ENCODE measurements around the gene PYGL.
"Not testable (repeated sequence)": the region's sequence is repeated elsewhere in the genome, so short reads cannot be mapped to it uniquely, and the experiment has no call there.

PYGL gene

DNA sequence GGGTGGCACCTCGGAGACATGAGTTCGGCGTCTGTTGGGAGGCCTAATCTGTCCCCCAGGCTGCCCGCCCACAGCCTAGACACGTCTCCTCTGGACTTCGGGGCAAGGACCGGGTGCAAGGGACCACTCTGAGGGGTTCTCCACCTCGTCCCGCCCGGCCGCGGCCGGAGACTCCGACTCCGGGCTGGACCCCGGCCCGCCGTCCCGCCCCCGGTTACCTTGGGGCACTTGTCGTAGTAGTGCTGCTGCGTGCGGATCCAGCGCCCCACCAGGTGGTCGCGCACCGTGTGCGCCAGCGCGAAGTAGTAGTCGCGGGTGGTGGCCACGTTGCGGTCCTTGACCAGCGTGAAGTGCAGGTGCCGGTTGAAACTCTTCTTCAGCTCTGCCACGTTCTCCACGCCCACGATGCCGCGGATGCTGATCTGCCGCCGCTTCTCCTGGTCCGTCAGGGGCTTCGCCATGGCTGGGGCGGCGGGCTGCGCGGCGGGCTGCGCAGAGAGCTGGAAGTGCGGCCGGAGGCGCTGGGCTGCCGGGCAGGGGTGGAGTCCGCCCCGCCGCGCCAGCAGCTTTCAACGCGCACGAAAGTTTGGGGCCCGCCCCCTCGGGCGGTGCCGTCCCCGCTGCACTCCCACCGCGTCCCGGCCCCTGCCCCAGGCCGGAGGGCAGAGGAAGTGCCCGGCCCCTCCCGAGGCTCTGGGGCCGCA, at the start of gene PYGL:
Gene PYGL, minus strand, starts transcription at position 541 of the 704 bp plus-strand sequence. Its CDS starts 80 bp downstream, at position 461.
- peak; percentile 74 for DNase-seq

DNA sequence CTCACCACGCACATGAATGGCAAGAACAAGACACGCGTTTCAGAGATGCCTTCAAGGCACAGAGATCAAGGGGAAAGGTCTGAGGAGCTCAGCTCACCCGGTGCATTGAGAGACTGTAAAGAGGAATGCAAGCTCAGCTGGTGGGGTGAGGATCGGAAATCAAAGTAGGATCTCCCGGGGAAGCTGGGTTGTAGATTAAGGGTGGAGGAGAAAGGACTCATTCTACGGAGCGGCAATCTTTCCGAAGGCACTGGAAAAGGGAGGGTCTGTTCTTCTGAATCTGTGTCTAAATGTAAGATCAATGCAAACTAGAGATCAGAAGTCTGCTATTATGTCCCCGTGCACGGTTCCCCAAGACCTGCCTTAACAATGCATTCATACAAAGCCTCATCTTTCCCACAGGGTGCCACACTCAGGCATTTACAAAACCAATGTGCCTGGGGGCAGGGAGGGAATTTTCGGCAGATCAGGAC, 41.6 kb upstream of the PYGL start:
- DNase-seq: no peak

DNA sequence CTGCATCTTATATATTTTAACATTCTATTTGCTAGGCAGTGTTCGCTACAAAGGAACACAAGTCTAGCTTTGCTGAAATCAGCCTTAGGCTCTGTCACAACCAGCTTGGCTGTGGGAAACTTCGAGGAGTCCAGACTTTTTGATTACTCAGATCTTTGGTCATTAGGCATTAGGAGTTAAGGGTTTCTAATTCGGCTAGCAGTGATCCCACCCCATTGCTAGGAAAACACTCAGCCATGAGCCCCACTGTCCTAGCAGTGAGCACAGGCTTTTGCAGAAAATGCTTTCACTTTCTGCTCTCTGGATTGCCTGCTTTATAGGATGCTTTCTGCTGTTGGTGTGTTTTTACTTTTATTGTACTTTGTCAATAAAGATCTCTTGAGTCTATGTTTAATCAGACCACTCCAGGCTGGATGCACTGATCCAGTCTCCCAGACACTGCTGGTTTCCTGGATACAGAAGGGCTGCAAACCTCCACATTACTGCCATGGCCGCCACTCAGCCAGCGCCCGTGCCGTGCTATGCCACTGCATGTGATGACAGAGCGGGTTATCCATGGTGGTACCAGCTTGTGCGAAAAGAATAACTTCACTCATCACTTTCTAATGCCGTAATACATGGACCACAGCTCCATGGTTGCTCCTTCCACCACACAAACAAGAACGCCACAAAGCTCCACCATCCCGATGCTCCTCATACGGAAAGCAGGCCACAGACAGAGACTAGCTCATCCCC, 41.0 kb upstream of the PYGL start:
- no peak for DNase-seq

DNA sequence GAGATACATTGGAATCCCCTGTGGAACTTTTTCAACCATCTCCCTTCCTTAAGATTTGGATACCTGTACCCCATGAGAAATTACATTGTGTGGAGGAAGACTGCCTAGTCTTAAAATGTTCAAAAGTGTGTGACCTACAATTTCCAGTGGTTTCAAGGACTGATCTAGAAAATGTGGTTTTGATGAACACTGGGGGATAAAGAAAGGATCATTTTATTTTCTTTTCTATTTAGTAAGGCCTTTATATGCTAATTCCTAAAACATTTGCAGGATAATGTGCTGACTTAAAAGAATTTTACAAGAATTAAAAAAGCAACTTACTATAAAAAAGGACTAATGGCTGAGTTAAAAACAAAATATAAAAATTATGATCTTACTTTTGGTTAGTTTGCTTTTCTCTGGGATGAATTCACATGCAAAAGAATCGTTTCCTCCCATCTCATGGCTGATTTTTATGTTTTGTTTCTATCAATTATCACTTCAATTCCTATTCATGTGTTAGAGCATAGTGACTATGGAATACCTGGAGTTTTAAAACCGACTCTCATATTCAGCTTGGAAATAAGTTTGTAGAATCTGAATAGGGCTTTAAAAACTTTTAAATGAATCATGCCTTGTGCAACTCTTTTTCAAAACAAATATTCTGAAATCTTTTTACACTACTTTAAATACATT, 39.9 kb upstream of the PYGL start:
- no peak for DNase-seq

DNA sequence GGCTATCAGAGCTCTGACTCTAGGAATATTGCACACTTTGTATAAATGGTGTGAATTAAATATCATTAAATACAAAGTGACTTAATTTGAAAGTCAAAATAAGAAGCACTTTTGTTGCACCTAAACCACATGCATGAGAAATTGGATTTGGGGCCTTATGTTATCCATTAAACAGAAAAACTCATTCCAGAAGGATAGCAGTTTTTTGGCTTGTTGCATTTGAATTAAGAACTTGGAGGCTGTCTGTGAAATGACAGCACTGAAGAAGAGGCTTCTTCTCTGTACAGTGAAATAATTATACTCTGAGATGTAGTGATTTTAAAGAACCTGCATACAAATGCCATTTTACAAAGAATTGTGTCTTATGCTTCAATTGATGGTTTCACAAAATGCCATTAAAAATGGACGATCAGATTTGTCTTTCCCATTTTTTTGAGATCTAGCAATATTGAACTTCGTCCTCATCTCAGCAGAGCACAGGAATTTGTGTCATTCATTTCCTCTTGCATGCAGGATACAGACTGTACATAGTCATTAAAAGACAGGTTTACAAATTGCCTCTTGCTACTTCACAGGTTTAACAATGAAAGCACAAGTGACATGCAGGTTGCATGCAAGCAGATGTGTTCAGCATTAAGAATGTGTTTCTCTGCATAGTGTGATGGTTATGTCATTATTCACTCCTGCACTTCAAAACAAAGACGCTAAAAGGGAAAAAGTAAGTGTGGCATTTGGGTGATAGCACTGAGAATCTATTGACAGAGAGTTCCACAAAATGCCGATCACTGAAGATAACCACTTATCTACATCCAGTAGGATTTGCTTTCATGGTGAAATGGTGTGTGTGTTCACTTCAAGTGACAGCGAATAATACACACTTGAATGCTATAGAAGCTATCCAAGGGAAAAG, 35.9 kb upstream of the PYGL start:
- no peak for DNase-seq

DNA sequence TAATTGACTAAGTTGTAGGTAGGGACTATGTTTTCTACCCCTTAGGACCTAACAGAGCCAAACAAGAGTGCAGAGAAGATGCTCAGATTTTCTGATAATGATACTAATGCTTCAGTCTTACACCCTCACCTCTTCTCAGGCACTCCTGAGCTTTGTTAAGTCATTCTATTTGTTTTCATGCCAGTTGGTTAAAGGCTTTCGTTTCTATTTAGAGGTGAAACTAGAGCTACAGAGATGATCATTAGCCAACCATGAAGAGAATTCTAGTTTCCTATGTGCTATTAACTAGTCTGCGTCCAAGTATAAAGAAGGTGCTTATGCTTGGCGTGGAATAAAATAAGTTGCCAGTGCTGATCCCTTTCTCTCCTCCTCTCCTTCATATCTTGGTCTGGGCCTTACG, 34.6 kb upstream of the PYGL start:
- DNase-seq: no peak

DNA sequence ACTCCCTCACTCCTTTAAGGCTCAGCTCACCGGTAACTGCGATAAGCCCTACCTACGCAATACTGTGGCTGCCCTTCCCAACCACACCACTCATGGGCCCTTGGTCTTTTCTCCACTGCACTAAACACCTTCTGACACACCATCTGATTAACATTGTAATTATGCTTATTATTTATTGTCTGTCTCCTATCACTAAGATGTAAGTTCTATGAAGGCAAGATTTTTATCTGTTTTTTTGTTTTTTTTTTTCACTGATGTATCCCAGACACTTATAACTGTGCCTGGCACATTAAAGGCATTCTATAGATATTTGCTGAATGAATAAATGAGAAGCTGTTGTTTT, 34.2 kb upstream of the PYGL start:
- no peak for DNase-seq

DNA sequence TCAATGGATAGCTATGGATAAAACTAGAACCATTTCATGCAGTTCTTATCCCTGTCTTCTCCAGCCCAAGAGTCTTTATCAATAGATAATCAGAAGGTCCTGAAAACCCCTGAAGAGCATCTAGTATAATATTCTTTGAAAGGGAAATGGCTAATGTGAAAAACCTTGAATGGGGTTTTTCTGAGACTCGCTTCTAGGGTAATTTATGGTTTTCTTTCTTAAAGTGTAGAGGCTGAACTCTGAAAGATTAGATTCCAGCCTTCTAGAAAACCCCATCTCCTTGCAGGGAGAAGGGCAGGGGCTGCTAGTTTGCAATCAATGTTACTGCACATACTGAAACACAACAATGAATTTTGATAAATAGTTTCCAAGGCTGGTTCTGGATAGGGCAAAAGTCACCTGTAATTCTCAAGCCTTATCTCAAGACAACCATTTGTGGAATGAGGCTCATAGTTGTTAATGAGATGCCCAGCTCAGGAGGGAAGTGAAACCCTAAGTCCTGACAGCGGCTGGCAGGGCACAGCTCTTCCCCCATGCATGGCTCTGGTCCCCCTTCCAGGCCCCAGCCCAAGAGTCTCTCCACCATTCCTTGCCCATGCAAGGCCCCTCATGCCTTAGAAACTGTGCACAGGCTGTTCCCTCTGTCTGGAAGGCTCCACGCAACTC, 33.7 kb upstream of the PYGL start:
- no peak for DNase-seq

DNA sequence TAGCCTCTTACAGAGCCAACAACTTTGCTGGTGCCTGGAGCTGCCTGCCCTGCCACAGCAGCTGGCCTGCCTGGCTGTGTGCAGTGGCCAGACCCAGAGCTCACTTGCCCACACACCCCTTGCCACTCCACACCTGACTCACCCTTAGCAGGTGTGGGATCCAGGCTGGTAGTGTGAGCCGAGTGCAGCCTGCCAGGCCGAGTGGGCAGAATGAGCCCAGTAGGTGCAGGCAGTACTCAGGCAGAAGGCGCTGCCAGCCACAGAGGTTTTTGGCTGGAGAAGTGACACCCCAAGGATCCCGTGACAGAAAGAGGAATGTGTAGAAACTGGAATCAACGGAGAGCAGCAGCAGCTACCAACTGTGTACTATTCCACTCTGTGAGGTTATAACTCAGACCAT, 29.8 kb upstream of the PYGL start:
- DNase-seq: no peak

DNA sequence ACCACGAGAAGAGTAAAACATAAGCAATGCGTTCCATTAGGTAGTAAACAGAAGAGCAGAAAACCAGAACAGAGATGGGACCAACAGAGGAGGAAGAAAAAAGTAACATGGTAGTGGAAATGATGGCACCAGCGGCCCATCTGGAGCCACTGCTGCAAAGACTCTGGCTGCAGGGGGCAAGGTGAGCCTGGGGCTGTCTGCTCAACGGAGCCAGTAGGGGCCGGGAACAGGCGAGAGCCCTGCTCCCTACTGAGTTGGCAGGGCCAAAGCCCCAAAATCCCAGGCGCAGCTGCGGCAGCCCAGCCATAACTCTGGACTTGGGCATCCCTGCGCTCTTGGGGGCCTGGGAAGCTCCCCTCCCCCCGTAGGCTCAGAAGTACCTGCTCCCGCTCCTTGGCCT, 28.5 kb upstream of the PYGL start:
- no peak for DNase-seq

DNA sequence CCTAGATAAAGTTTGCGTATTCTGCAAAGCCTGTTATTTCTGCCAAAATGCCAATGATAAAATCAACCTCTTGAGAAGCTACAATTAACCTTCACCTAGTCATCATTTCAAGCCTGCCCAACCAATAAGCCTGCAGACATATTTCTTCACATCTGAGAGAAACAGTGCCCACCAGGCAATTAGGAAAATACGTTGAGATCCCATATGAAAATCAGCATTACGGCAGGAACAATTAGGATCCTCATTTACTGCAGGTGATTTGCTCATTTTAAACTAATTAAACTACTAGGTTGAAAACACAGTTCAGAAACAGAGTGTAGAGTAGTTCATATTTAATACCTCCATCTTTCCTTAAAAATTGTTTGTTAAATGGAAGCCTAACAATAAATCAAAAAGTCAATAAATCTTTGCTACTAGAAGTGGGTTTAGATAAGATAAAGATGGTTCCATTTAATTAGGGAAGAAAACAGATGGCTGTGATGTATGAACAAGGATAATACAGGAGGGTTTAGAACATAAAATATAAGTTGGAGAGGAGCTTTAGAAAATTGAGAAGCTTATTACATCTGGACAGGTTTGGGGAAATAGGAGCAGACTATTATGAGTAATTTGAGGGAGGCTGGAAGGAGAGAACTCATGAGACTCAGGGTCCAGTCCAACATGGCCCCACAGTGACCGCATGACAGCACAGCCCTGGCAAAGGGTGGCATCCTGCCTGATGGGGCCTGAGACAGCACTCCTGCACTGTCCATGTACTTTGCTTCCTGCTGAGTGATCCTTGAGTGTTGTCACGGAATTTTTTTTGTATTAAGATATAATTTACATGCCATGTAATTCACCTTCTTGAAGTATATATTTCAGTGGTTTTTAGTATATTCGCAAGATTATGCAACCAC, 26.9 kb upstream of the PYGL start:
- no peak for DNase-seq

DNA sequence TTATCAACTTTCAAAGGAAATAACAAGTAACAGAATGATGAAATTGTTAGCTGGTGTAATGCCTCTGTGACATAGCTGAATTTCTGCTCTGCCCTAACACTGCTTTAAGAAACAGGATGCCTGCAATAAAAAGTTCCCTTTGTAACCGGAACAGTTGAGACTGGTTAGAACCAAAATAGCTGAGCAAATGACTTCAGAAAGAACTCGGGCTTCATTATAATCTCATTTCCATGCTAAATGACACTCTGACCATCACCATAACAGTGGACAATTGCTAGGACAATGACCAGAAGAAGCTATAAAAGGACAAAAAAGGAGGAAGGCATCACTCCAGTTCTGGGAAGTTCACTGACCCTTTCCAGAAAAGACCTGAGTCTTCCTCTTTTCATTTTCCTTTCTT, 23.5 kb upstream of the PYGL start:
- DNase-seq: peak; percentile 8

DNA sequence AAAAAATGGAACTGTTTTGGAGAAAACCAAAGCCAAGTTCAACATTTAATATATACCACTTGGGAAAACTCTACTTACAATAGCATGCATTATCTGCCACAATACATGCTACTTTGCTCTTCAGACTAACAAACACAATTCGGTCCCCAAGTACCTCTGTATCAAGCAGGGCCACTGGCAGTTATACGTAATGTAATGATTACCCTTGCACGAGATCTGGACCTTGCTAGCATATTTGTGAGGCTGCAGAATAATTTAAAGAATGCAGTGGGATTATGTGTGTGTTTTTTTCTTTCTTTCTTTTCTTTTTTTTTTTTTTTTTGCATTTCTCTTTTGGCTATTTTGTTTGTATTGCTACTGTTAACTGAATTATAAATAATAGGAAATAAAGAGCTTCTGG, 22.8 kb upstream of the PYGL start:
- DNase-seq: no peak

DNA sequence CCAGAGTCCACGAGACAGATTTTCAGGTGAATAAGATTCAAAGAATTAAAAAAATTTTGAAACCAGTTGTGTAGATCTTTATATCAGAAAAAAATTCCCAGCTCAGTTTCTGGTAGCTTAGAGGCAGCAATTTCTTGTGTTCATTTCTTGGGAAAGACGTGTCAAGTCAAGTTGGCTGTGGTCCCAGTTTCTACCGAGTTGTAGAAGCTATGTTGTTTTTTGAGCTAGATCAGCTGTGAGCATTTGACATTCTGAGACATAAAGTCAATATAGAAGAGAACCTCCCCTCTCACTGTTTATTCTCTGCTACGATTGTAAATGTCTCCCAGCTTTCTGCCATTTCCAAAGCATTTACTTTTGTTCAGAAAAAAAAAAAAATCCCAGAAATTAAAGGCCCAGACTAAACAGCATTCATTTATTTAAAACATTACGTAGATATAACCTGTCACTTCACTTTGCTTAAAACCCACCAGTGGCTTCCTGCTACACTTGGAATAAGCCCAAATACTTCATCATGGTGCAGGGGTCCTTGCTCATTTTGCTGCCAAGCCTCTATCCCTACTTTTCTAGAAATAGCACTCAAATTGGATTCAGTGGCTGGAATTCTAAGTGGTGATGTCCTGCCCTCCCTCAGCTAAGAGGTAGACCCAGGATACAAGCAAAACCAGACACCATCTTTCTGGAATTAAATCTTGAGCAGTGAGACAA, 20.6 kb upstream of the PYGL start:
- no peak for DNase-seq

DNA sequence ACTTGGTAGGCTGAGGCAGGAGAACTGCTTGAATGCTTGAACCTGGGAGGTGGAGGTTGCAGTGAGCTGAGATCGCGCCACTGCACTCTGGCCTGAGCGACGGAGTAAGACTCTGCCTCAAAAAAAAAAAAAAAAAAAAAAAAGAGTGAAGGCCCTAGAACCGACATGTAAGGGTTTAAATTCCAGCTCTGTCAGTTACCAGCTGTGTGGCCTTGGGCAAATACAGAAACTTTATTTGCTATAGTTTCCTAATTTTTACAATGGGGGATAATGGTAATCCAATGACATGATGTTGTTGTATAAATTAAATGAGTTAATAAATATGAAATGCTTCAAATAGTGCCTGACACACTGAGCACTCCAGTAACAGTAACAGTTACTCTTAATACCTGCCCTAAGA, 19.6 kb upstream of the PYGL start:
- no peak for DNase-seq

DNA sequence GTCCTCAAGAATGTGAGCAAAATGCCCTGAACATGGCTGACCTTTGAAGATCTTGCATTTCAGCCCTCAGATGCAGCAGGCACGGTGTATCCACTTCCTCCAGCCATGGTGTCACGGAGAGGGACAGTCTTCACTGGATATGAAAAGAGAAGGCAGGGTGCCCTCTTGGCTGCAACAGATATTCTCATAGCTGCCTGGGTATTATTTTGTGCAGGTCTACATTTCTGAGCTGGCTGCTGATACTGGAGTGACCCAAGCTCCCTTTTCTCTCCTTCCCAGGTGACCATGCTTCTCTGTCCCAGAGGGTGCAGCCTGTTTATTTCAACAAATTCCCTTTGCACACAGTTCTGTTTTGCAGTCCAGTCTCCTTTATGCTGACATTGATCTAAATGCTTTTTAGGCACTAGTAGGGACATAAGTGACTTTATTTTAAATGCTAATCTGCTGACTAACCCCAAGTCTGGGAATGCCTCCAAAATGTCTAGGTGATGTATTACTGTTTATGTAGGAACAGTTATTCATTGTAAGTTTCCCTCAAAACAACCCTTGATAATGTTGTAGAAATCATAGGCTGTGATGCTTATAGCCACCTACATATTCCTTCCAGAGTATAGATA, 17.4 kb upstream of the PYGL start:
- no peak for DNase-seq

DNA sequence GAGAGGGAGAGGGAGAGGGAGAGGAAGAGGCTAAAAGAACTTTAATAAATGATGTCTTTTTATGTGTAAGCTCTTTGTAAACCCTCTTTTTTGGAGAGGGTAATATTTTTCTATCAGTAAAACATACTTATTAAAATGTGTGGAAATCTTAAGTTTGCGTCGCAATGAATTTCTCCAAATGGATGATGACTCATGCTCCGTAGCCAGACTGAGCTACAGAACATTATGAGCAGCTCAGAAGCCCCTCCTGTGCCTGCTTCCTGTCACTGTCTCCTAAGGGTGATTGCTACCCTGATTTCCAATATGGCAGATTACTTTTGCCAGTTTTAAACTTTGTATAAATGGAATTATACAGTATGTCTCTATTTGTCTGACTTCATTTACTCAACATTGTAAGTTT, 13.0 kb upstream of the PYGL start:
- no peak for DNase-seq

DNA sequence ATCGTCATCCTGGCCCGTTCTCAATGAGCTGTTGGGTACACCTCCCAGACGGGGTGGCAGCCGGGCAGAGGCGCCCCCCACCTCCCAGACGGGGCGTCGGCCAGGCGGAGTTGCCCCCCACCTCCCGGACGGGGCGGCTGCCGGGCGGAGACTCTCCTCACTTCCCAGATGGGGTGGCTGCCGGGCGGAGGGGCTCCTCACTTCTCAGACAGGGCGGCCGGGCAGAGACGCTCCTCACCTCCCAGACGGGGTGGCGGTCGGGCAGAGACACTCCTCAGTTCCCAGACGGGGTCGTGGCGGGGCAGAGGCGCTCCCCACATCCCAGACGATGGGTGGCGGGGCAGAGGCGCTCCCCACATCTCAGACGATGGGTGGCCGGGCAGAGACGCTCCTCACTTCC, 12.1 kb upstream of the PYGL start:
- not testable (repeated sequence) for DNase-seq

DNA sequence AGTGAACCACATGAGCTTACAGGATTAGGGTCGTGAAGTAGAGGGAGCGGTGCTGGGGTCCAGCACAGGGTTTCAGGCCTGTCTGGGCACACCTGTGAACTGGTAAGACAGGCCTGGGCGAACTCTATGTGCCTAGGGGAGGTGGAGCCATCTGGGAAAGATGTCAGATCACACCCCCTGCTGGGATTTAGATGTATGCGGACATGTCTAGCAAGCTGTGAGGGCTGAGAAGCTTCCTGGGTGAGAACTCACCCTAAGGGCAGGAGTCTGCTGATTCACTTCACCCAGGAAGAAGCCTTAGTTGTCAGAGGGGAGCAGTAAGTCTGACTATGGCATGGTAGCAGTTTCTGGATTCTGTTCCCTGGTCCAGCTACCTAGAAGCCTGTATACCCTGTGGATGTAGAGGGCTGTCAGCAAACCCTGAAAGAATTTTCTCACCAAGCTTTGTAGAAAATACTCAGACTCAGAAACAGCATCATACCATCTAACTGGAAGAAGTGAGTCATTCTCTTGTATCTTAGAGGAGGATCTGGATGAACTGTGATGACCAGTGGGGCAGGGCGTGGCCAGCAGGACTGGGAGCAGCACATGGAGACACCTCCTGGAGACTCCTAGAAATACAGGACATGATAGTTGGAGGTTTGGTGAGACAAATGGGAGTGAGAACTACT, 11.2 kb upstream of the PYGL start:
- peak; percentile 6 for DNase-seq

Measured in GDM1 (cell line).